ENCODE data around the gene DNAJC1.
"Not testable (repeated sequence)": the region's sequence is repeated elsewhere in the genome, so short reads cannot be mapped to it uniquely, and the experiment has no call there.

The DNAJC1 gene

GRCh38 chr10:21822273-21822672 lies 181.3 kb downstream of the DNAJC1 start:
- not testable (repeated sequence) for DNase-seq

- DNase-seq: no peak
Observed at GRCh38 chr10:21820952-21821351, 182.6 kb downstream of the DNAJC1 start.

- DNase-seq: not testable (repeated sequence)
Observed at GRCh38 chr10:21818416-21818815, 185.1 kb downstream of the DNAJC1 start.

- DNase-seq: no peak
Observed at GRCh38 chr10:21814866-21815265, 188.7 kb downstream of the DNAJC1 start.

- DNase-seq: no peak
Observed at GRCh38 chr10:21813946-21814345, 189.6 kb downstream of the DNAJC1 start.

- DNase-seq: no peak
Observed at GRCh38 chr10:21811245-21811585, 192.3 kb downstream of the DNAJC1 start.

- no peak for DNase-seq
Observed at GRCh38 chr10:21810582-21811244, 192.8 kb downstream of the DNAJC1 start.

GRCh38 chr10:21808550-21808949 lies 195.0 kb downstream of the DNAJC1 start:
- no peak for DNase-seq

GRCh38 chr10:21807180-21807579 lies 196.3 kb downstream of the DNAJC1 start:
- no peak for DNase-seq

- no peak for DNase-seq
Observed at GRCh38 chr10:21803374-21803773, 200.2 kb downstream of the DNAJC1 start.

GRCh38 chr10:21801609-21802008 lies 201.9 kb downstream of the DNAJC1 start:
- DNase-seq: no peak

- no peak for DNase-seq
Observed at GRCh38 chr10:21797984-21798765, 205.4 kb downstream of the DNAJC1 start.

- no peak for DNase-seq
Observed at GRCh38 chr10:21797533-21797932, 206.0 kb downstream of the DNAJC1 start.

- no peak for DNase-seq
Observed at GRCh38 chr10:21791276-21791675, 212.3 kb downstream of the DNAJC1 start.

- DNase-seq: no peak
Observed at GRCh38 chr10:21776883-21777282, 226.6 kb downstream of the DNAJC1 start.

- no peak for DNase-seq
Observed at GRCh38 chr10:21771219-21771618, 232.3 kb downstream of the DNAJC1 start.

GRCh38 chr10:21769041-21769440 lies 234.5 kb downstream of the DNAJC1 start:
- DNase-seq: no peak

- DNase-seq: no peak
Observed at GRCh38 chr10:21764466-21765189, 238.9 kb downstream of the DNAJC1 start.

GRCh38 chr10:21760332-21760731 lies 243.2 kb downstream of the DNAJC1 start:
- DNase-seq: no peak

- DNase-seq: no peak
Observed at GRCh38 chr10:21759232-21759631, 244.3 kb downstream of the DNAJC1 start.

- no peak for DNase-seq
Observed at GRCh38 chr10:21758696-21759095, 244.8 kb downstream of the DNAJC1 start.

GRCh38 chr10:21758239-21758638 lies 245.3 kb downstream of the DNAJC1 start:
- DNase-seq: no peak

- DNase-seq: no peak
Observed at GRCh38 chr10:21757185-21757901, 246.2 kb downstream of the DNAJC1 start.

Data from activated gamma-delta T cell treated with Interleukin-2 at 50 U/mL for 16 hours (primary cell).